H9 (cell line): ENCODE data around the gene OSBP2. TPM values are rescaled to one million over a fixed set of nuclear protein-coding genes. Genes with fewer than 3 reads are reported as not detected.

ENCODE experiments used
- DNase-seq: peaks from one replicate; pipeline ENCODE4 v3.0.0-alpha.2; 2017
- H2AFZ ChIP-seq: one replicate; pipeline ENCODE4 v1.6.1; 2013; ENCODE audit warnings: mild to moderate bottlenecking, low read length, control low read depth, moderate library complexity
- H2AK5ac ChIP-seq: 2 replicates; pipeline ENCODE4 v1.6.1; 2013; ENCODE audit warnings: low read length, control low read depth, mixed read lengths; ENCODE audit not compliant: insufficient read length
- H2BK120ac ChIP-seq: one replicate; pipeline ENCODE4 v1.6.1; 2013; ENCODE audit warnings: low read depth, mild to moderate bottlenecking, low read length, control low read depth, inconsistent platforms; ENCODE audit not compliant: poor library complexity, severe bottlenecking
- H2BK12ac ChIP-seq: 2 replicates; pipeline ENCODE4 v1.6.1; 2013; ENCODE audit warnings: low read length, control low read depth, mixed read lengths, low read depth; ENCODE audit not compliant: insufficient read length
- H2BK15ac ChIP-seq: 2 replicates; pipeline ENCODE4 v1.6.1; 2013; ENCODE audit warnings: low read depth, low read length, control low read depth
- H2BK20ac ChIP-seq: one replicate; pipeline ENCODE4 v1.6.1; 2013; ENCODE audit warnings: low read depth, mild to moderate bottlenecking, low read length, control low read depth, inconsistent platforms; ENCODE audit not compliant: poor library complexity, severe bottlenecking
- H2BK5ac ChIP-seq: 2 replicates; pipeline ENCODE4 v1.6.1; 2013; ENCODE audit warnings: low read length, control low read depth, mixed read lengths; ENCODE audit not compliant: insufficient read length
- H3K14ac ChIP-seq: 2 replicates; pipeline ENCODE4 v1.6.1; 2013; ENCODE audit warnings: low read length, control low read depth; ENCODE audit not compliant: insufficient read depth
- H3K18ac ChIP-seq: 2 replicates; pipeline ENCODE4 v1.6.1; 2013; ENCODE audit warnings: low read depth, mild to moderate bottlenecking, mixed read lengths, low read length, control low read depth; ENCODE audit not compliant: insufficient read length
- H3K23ac ChIP-seq: 2 replicates; pipeline ENCODE4 v1.6.1; 2013; ENCODE audit warnings: low read length, control low read depth, mixed read lengths, low read depth; ENCODE audit not compliant: insufficient read length
- H3K23me2 ChIP-seq: 2 replicates; pipeline ENCODE4 v1.6.1; 2013; ENCODE audit warnings: low read depth, mild to moderate bottlenecking, mixed read lengths, low read length, control low read depth; ENCODE audit not compliant: insufficient read length, poor library complexity, severe bottlenecking
- H3K27ac ChIP-seq: 2 replicates; pipeline ENCODE4 v1.5.1; 2013; ENCODE audit warnings: low read length, control low read depth, mixed read lengths, low read depth; ENCODE audit not compliant: insufficient read length
- H3K27me3 ChIP-seq: 2 replicates; pipeline ENCODE4 v1.6.1; 2013; ENCODE audit warnings: low read length, control low read depth, inconsistent platforms; ENCODE audit not compliant: insufficient read depth
- H3K4ac ChIP-seq: 2 replicates; pipeline ENCODE4 v1.6.1; 2013; ENCODE audit warnings: low read depth, mild to moderate bottlenecking, control low read depth, inconsistent platforms, low read length, moderate library complexity
- H3K4me1 ChIP-seq: 2 replicates; pipeline ENCODE4 v1.6.1; 2013; ENCODE audit warnings: low read length, control low read depth, inconsistent platforms; ENCODE audit not compliant: insufficient read depth
- H3K4me2 ChIP-seq: 2 replicates; pipeline ENCODE4 v1.6.1; 2013; ENCODE audit warnings: low read length, control low read depth, mixed read lengths; ENCODE audit not compliant: insufficient read length, insufficient read depth
- H3K56ac ChIP-seq: 2 replicates; pipeline ENCODE4 v1.6.1; 2013; ENCODE audit warnings: low read depth, mild to moderate bottlenecking, mixed read lengths, low read length, control low read depth; ENCODE audit not compliant: insufficient read length
- H3K79me1 ChIP-seq: 2 replicates; pipeline ENCODE4 v1.6.1; 2013; ENCODE audit warnings: low read depth, mild to moderate bottlenecking, moderate library complexity, low read length, control low read depth, inconsistent platforms; ENCODE audit not compliant: insufficient read depth, poor library complexity, severe bottlenecking
- H3K79me2 ChIP-seq: 2 replicates; pipeline ENCODE4 v1.6.1; 2013; ENCODE audit warnings: low read length, control low read depth, inconsistent platforms; ENCODE audit not compliant: insufficient read depth
- H3K9ac ChIP-seq: 2 replicates; pipeline ENCODE4 v1.6.1; 2013; ENCODE audit warnings: low read length, control low read depth, mixed read lengths; ENCODE audit not compliant: insufficient read length; ENCODE audit errors: extremely low read depth
- H3K9me3 ChIP-seq: one replicate; pipeline ENCODE4 v1.6.1; 2013; ENCODE audit warnings: low read depth, low read length, inconsistent platforms; ENCODE audit not compliant: control insufficient read depth
- H3T11ph ChIP-seq: one replicate; pipeline ENCODE4 v1.6.1; 2013; ENCODE audit warnings: mild to moderate bottlenecking, low read length, control low read depth, inconsistent platforms
- H4K20me1 ChIP-seq: one replicate; pipeline ENCODE4 v1.6.1; 2013; ENCODE audit not compliant: control insufficient read depth, insufficient read length, insufficient read depth
- H4K5ac ChIP-seq: 2 replicates; pipeline ENCODE4 v1.6.1; 2013; ENCODE audit warnings: low read depth, mild to moderate bottlenecking, mixed read lengths, low read length, control low read depth; ENCODE audit not compliant: insufficient read length
- H4K8ac ChIP-seq: replicated peaks from 2 replicates; pipeline ENCODE4 v1.6.1; 2013; ENCODE audit warnings: low read length, control low read depth, mixed read lengths, low read depth; ENCODE audit not compliant: insufficient read length
- H4K91ac ChIP-seq: 2 replicates; pipeline ENCODE4 v1.6.1; 2013; ENCODE audit warnings: low read depth, mild to moderate bottlenecking, moderate library complexity, mixed read lengths, low read length, control low read depth; ENCODE audit not compliant: insufficient read length
- H3K27ac Mint-ChIP-seq, 3 experiments: 2 replicates in 2 of 3; 3 replicates in 1 of 3; pipeline ENCODE4 v1.8.0; 2020 to 2021; ENCODE audit warnings: mixed read lengths in 3 of 3, mild to moderate bottlenecking in 1 of 3, moderate library complexity in 1 of 3
- H3K27me3 Mint-ChIP-seq: 2 replicates; pipeline ENCODE4 v1.8.0; 2021; ENCODE audit warnings: low read depth, mild to moderate bottlenecking, moderate library complexity, mixed read lengths
- H3K36me3 Mint-ChIP-seq, 3 experiments: 2 replicates in 2 of 3; 3 replicates in 1 of 3; pipeline ENCODE4 v1.8.0; 2020 to 2021; ENCODE audit warnings: low read depth in 3 of 3, mixed read lengths in 3 of 3; ENCODE audit not compliant: insufficient read depth in 1 of 3
- H3K4me1 Mint-ChIP-seq, 2 experiments: 2 replicates each; pipeline ENCODE4 v1.8.0; 2020; ENCODE audit warnings: mixed read lengths in 2 of 2
- H3K4me3 Mint-ChIP-seq, 2 experiments: 2 replicates in 1 of 2; 3 replicates in 1 of 2; pipeline ENCODE4 v1.8.0; 2020 to 2021; ENCODE audit warnings: mild to moderate bottlenecking in 2 of 2, mixed read lengths in 2 of 2, moderate library complexity in 1 of 2
- H3K9me3 Mint-ChIP-seq, 2 experiments: 2 replicates in 1 of 2; 3 replicates in 1 of 2; pipeline ENCODE4 v1.8.0; 2020; ENCODE audit warnings: mild to moderate bottlenecking in 2 of 2, mixed read lengths in 2 of 2, moderate library complexity in 1 of 2
- WGBS: extraction: QIAGEN DNeasy Blood & Tissue Kit; methylation state at CpG from one replicate; pipeline ENCODE4 v1.1.7; 2013; ENCODE audit warnings: missing lambda C conversion rate, low lambda C conversion rate, mixed read lengths; ENCODE audit not compliant: insufficient read length; ENCODE audit errors: extremely low coverage; 5-methylcytosine and 5-hydroxymethylcytosine counted together
- total RNA-seq: library from RNA; stranded (reverse); gene quantifications from 2 replicates; pipeline ENCODE4 v1.2.1, GENCODE V29; 2021
- TF ChIP-seq, protein P1 (sequence below): fragments of 200-600 bp; sonication (generic); conservative IDR thresholded peaks from 3 replicates; pipeline ENCODE4 v1.8.0; 2021; ENCODE audit warnings: antibody characterized with exemption, mild to moderate bottlenecking

Gene OSBP2
- total RNA-seq, 1 experiment from 2014 or later = 3.4 TPM

DNA sequence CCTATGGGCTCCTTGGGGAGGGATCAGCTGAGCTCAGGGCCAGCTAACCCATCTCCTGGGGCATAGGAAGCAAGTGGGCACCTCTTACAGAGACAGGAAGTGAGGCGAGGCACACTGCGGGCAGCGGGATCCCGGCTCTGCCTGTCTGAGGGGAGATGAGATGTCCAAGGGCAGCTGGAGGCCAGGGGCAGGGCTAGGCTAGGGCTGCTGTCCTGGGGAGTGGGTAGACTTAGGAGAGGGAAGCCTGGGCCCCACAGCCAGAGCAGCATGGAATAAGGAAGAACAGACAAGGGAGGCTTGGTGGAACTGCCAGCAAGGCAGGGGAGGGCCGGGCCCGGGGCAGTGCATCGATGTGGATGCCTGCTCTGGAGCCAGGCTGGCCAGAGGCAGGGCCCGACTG, 197.6 kb downstream of the OSBP2 start:
- H3K27ac ChIP-seq = no peak overlapping the region
- no peaks in the 10 kb centered on the region; a peak in 1 of 5 replicates for H3K9me3 Mint-ChIP-seq
- no peak overlapping the region for H3K18ac ChIP-seq
- H3K56ac ChIP-seq = no peak overlapping the region
- no peak overlapping the region for H4K8ac ChIP-seq
- TF ChIP-seq, protein P1, sequence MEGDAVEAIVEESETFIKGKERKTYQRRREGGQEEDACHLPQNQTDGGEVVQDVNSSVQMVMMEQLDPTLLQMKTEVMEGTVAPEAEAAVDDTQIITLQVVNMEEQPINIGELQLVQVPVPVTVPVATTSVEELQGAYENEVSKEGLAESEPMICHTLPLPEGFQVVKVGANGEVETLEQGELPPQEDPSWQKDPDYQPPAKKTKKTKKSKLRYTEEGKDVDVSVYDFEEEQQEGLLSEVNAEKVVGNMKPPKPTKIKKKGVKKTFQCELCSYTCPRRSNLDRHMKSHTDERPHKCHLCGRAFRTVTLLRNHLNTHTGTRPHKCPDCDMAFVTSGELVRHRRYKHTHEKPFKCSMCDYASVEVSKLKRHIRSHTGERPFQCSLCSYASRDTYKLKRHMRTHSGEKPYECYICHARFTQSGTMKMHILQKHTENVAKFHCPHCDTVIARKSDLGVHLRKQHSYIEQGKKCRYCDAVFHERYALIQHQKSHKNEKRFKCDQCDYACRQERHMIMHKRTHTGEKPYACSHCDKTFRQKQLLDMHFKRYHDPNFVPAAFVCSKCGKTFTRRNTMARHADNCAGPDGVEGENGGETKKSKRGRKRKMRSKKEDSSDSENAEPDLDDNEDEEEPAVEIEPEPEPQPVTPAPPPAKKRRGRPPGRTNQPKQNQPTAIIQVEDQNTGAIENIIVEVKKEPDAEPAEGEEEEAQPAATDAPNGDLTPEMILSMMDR = no peak
- peaks cover 5 to 24% (median 7%) of the 10 kb centered on the region in 3 experiments; a peak in 5 of 7 replicates for H3K36me3 Mint-ChIP-seq
- no peaks in the 10 kb centered on the region for H3K27me3 Mint-ChIP-seq
- H3K4ac ChIP-seq = no peak overlapping the region
- no peak overlapping the region for H3K4me2 ChIP-seq
- no peak overlapping the region; the same call in 1 of the 2 replicates for H3K14ac ChIP-seq
- H2AK5ac ChIP-seq = no peak overlapping the region
- H4K20me1 ChIP-seq = no peaks in the 10 kb centered on the region
- H2BK15ac ChIP-seq = no peak overlapping the region
- no peak overlapping the region for H2AFZ ChIP-seq
- H2BK12ac ChIP-seq = no peak overlapping the region
- no peak overlapping the region for H2BK5ac ChIP-seq
- no CpG with 5 or more reads among the region's 8 CpGs for WGBS
- no peak for DNase-seq
- H4K5ac ChIP-seq = no peak overlapping the region
- H2BK120ac ChIP-seq = no peak overlapping the region
- no peaks in the 10 kb centered on the region; the same call in 1 of the 2 replicates for H3K4me1 ChIP-seq
- H3K4me3 Mint-ChIP-seq = no peak overlapping the region
- H3K9me3 ChIP-seq = no peaks in the 10 kb centered on the region
- no peaks in the 10 kb centered on the region for H3K79me1 ChIP-seq
- no peak overlapping the region for H4K91ac ChIP-seq
- no peaks in the 10 kb centered on the region for H3K27me3 ChIP-seq
- H3K79me2 ChIP-seq = no peaks in the 10 kb centered on the region
- H3K23me2 ChIP-seq = no peaks in the 10 kb centered on the region
- H3K9ac ChIP-seq = no peak overlapping the region
- no peak overlapping the region for H2BK20ac ChIP-seq
- H3K23ac ChIP-seq = no peak overlapping the region
- H3K4me1 Mint-ChIP-seq = peaks cover 16 to 17% of the 10 kb centered on the region in 2 experiments
- H3T11ph ChIP-seq = no peak overlapping the region
- H3K27ac Mint-ChIP-seq = peak overlapping the region in 1 of 3 experiments; percentile 86; a peak in 3 of 7 replicates
